DOHH2 (cell line): ENCODE data around the gene CFAP210.

Experiments
- H3F3A ChIP-seq: fragments of 200-600 bp; sonication (generic), shearing (Covaris generic); 2 replicates; pipeline ENCODE4 v1.6.0; 2016; ENCODE audit warnings: antibody characterized with exemption, mild to moderate bottlenecking; ENCODE audit not compliant: control insufficient read depth, insufficient read depth
- H3K27ac ChIP-seq: fragments of 200-600 bp; sonication (generic); 2 replicates; pipeline ENCODE4 v1.5.1; 2014; ENCODE audit warnings: low read depth, mild to moderate bottlenecking, low read length, moderate library complexity
- H3K27me3 ChIP-seq: fragments of 200-600 bp; sonication (generic); 2 replicates; pipeline ENCODE4 v1.6.1; 2014; ENCODE audit warnings: mild to moderate bottlenecking, low read length, mixed read lengths; ENCODE audit not compliant: control insufficient read depth
- H3K36me3 ChIP-seq: fragments of 200-600 bp; sonication (generic); 2 replicates; pipeline ENCODE4 v1.6.1; 2014; ENCODE audit warnings: mild to moderate bottlenecking, low read length, moderate library complexity, mixed read lengths; ENCODE audit not compliant: control insufficient read depth
- H3K4me1 ChIP-seq: fragments of 200-600 bp; sonication (generic); 2 replicates; pipeline ENCODE4 v1.6.1; 2014; ENCODE audit warnings: mild to moderate bottlenecking, low read length, mixed read lengths; ENCODE audit not compliant: control insufficient read depth
- H3K4me2 ChIP-seq: fragments of 200-600 bp; sonication (generic); 2 replicates; pipeline ENCODE4 v1.6.0; 2014; ENCODE audit warnings: mild to moderate bottlenecking, low read length, moderate library complexity
- H3K4me3 ChIP-seq: fragments of 200-600 bp; sonication (generic); 2 replicates; pipeline ENCODE4 v1.5.1; 2014; ENCODE audit warnings: mild to moderate bottlenecking, low read length, mixed read lengths
- H3K79me2 ChIP-seq: fragments of 200-600 bp; sonication (generic); 2 replicates; pipeline ENCODE4 v1.6.1; 2014; ENCODE audit warnings: mild to moderate bottlenecking, low read length, mixed read lengths; ENCODE audit not compliant: control insufficient read depth
- H3K9me2 ChIP-seq: fragments of 200-600 bp; sonication (generic); replicated peaks from 2 replicates; pipeline ENCODE4 v1.6.1; 2014; ENCODE audit warnings: mild to moderate bottlenecking, low read length, mixed read lengths; ENCODE audit not compliant: control insufficient read depth
- H3K9me3 ChIP-seq: fragments of 200-600 bp; sonication (generic); 2 replicates; pipeline ENCODE4 v1.6.1; 2014; ENCODE audit warnings: antibody characterized with exemption, low read length, mixed read lengths; ENCODE audit not compliant: control insufficient read depth, insufficient read depth
- H4K20me1 ChIP-seq: fragments of 200-600 bp; sonication (generic); 2 replicates; pipeline ENCODE4 v1.6.0; 2014; ENCODE audit warnings: low read depth, mild to moderate bottlenecking, antibody characterized with exemption, low read length, moderate library complexity; ENCODE audit not compliant: control insufficient read depth, insufficient read depth
- EZH2phosphoT487 ChIP-seq: fragments of 200-600 bp; sonication (generic); IDR thresholded peaks from 2 replicates; pipeline ENCODE4 v1.6.1; 2017; ENCODE audit warnings: borderline replicate concordance, mild to moderate bottlenecking, antibody characterized with exemption, low read length, moderate library complexity, mixed read lengths
- TF ChIP-seq, protein P1 (sequence below): fragments of 200-600 bp; sonication (generic); IDR thresholded peaks from one replicate; pipeline ENCODE4 v1.5.1; 2014; ENCODE audit warnings: antibody characterized with exemption, mild to moderate bottlenecking, low read depth, low read length; ENCODE audit not compliant: poor library complexity, severe bottlenecking

The CFAP210 gene

GRCh38 chr2:169653636-169654035, 40.6 kb downstream of the CFAP210 start:
- H3K4me3 ChIP-seq, result no peak overlapping the region
- no peak overlapping the region for H3K27ac ChIP-seq
- H3F3A ChIP-seq, result no peaks in the 10 kb centered on the region
- H3K4me2 ChIP-seq, result no peak overlapping the region
- no peaks in the 10 kb centered on the region for H3K36me3 ChIP-seq
- TF ChIP-seq, protein P1, sequence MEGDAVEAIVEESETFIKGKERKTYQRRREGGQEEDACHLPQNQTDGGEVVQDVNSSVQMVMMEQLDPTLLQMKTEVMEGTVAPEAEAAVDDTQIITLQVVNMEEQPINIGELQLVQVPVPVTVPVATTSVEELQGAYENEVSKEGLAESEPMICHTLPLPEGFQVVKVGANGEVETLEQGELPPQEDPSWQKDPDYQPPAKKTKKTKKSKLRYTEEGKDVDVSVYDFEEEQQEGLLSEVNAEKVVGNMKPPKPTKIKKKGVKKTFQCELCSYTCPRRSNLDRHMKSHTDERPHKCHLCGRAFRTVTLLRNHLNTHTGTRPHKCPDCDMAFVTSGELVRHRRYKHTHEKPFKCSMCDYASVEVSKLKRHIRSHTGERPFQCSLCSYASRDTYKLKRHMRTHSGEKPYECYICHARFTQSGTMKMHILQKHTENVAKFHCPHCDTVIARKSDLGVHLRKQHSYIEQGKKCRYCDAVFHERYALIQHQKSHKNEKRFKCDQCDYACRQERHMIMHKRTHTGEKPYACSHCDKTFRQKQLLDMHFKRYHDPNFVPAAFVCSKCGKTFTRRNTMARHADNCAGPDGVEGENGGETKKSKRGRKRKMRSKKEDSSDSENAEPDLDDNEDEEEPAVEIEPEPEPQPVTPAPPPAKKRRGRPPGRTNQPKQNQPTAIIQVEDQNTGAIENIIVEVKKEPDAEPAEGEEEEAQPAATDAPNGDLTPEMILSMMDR, result no peak
- TF ChIP-seq EZH2phosphoT487, result no peak
- H3K27me3 ChIP-seq, result no peaks in the 10 kb centered on the region; the same call in 1 of the 2 replicates
- H3K4me1 ChIP-seq, result no peaks in the 10 kb centered on the region
- no peaks in the 10 kb centered on the region for H3K79me2 ChIP-seq
- no peaks in the 10 kb centered on the region for H4K20me1 ChIP-seq
- no peaks in the 10 kb centered on the region for H3K9me2 ChIP-seq
- H3K9me3 ChIP-seq, result no peaks in the 10 kb centered on the region

- H3K4me2 ChIP-seq, result no peak overlapping the region
- H3K4me3 ChIP-seq, result no peak overlapping the region
- H3F3A ChIP-seq, result no peaks in the 10 kb centered on the region
- no peaks in the 10 kb centered on the region for H3K9me2 ChIP-seq
- no peaks in the 10 kb centered on the region for H3K4me1 ChIP-seq
- H3K27ac ChIP-seq, result no peak overlapping the region
- TF ChIP-seq, protein P1, result no peak
- TF ChIP-seq EZH2phosphoT487, result no peak
- no peaks in the 10 kb centered on the region for H3K36me3 ChIP-seq
- H4K20me1 ChIP-seq, result no peaks in the 10 kb centered on the region
- peaks cover 2% of the 10 kb centered on the region; the same call in 1 of the 2 replicates for H3K27me3 ChIP-seq
- no peaks in the 10 kb centered on the region for H3K9me3 ChIP-seq
- no peaks in the 10 kb centered on the region for H3K79me2 ChIP-seq
Measured at GRCh38 chr2:169649278-169649677, 44.9 kb downstream of the CFAP210 start.

DNA sequence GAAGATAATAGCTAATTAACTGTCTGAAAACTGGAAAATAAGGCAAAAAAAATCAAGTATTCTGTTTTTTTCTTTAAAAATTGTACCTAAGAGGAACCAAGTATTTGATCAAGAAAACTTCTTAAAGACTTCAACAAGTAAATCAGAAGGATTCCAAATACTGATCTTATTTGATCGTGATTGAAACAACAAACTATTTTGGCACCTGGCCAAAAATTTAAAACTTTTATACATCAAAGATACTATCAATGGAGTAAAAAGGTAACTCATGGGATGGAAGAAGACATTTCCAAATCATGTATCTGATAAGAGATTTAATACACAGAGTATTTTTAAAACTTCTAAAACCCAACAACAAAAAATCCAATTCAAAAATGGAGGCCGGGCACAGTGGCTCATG, 46.7 kb downstream of the CFAP210 start:
- Histone ChIP-seq H3K27ac (no peak overlapping the region), H3F3A (peaks cover 3% of the 10 kb centered on the region; the same call in 1 of the 2 replicates), H3K27me3 (0 out of 2 replicates have a peak, but pooled peaks cover 2% of the 10 kb centered on the region), H3K4me3 (no peak overlapping the region), H3K9me3 (no peaks in the 10 kb centered on the region), H3K9me2 (no peaks in the 10 kb centered on the region), H3K36me3 (no peaks in the 10 kb centered on the region), H4K20me1 (no peaks in the 10 kb centered on the region), H3K4me1 (no peaks in the 10 kb centered on the region), H3K4me2 (no peak overlapping the region), H3K79me2 (no peaks in the 10 kb centered on the region)
- TF ChIP-seq, protein P1, result no peak
- TF ChIP-seq EZH2phosphoT487, result no peak
